Astrocyte (in vitro differentiated cells and primary cell): ENCODE results near the gene DGCR2.

Experiments
- CTCF ChIP-seq: IDR thresholded peaks from 2 replicates; pipeline ENCODE4 v1.5.1; 2011; ENCODE audit warnings: low read depth, mild to moderate bottlenecking, inconsistent platforms, low read length, moderate library complexity; ENCODE audit not compliant: insufficient read depth
- EZH2 ChIP-seq: IDR thresholded peaks from 2 replicates; pipeline ENCODE4 v1.6.1; 2012; ENCODE audit warnings: mild to moderate bottlenecking, low read length, inconsistent platforms; ENCODE audit not compliant: insufficient read depth

GRCh38 chr22:19051381-19052072 is 70.7 kb downstream of the DGCR2 start:
- TF ChIP-seq CTCF (no peak), EZH2 (no peak)
